ENCODE results near the gene OTUD1. TPM values are rescaled to one million over a fixed set of nuclear protein-coding genes. Genes with fewer than 3 reads are reported as not detected.

OTUD1 gene
- total and polyA plus RNA-seq, 10 of the 15 experiments (the other 5 are each of a cell fraction or from before 2014, with no cell fraction given) = 0.18 to 1.6 (median 0.63) TPM; not detected in 1

- H3K9me3 ChIP-seq (replicated peaks; ENCODE audit: control insufficient read depth, insufficient read depth, low read length) = no peaks in the 10 kb centered on the region
- no peak overlapping the region for H2AFZ ChIP-seq (ENCODE audit: control insufficient read depth, low read depth, low read length)
- H3K9ac ChIP-seq (ENCODE audit: control insufficient read depth, insufficient read depth, low read length) = no peak overlapping the region
- ChIA-PET RAD21 (ENCODE audit: unreplicated experiment) (interaction anchor here (0.6 kb wide), 1 partner anchor 1214 kb away, joined by 3 read pairs; no protein-coding TSS in a partner anchor), CTCF (no interaction called here), POLR2A (interaction anchor here (0.7 kb wide), 1 partner anchor 1785 kb away, joined by 8 read pairs; no protein-coding TSS in a partner anchor), SMC1A (ENCODE audit: uncharacterized antibody, unreplicated experiment) (interaction anchor here (1.0 kb wide), 1 partner anchor 77 kb away, joined by 3 read pairs; no protein-coding TSS in a partner anchor)
- FAIRE-seq (no peak), ATAC-seq (no peak), DNase-seq (ENCODE audit: low read depth, low spot score) (no peak)
- BruUV-seq (replicated peaks) = no TSS peak
- H3K27ac ChIP-seq (ENCODE audit: control insufficient read depth, insufficient read depth) = no peak overlapping the region
- no peak for TF ChIP-seq IKZF2 (IDR thresholded peaks at IDR 0.05)
- no peaks in the 10 kb centered on the region for H4K20me1 ChIP-seq (ENCODE audit: control insufficient read depth, insufficient read depth)
- H3K4me3 ChIP-seq = no peak overlapping the region
- WGBS (ENCODE audit: insufficient coverage, insufficient replicate concordance, low lambda C conversion rate, missing lambda C conversion rate) = 70% methylated on average over 6 of the region's 7 CpGs
- no peaks in the 10 kb centered on the region for H3K36me3 ChIP-seq (ENCODE audit: control insufficient read depth in 2 of 2, insufficient read depth in 2 of 2, low read length in 1 of 2)
- no peak overlapping the region for H3K4me2 ChIP-seq (ENCODE audit: control insufficient read depth, insufficient read depth)
- intact Hi-C loops (cut with micrococcal nuclease; ENCODE audit: unreplicated experiment) (no loop called here), in situ Hi-C loops (cut with MboI) (no loop called here)
- H3K27me3 ChIP-seq (replicated peaks in 1 of 2; ENCODE audit: control insufficient read depth in 2 of 2, insufficient read depth in 2 of 2, low read length in 1 of 2) = no peaks in the 10 kb centered on the region; a peak in 1 of 4 replicates
- H3K79me2 ChIP-seq (ENCODE audit: control insufficient read depth, insufficient read depth, low read length) = no peaks in the 10 kb centered on the region
- peaks cover under 1% of the 10 kb centered on the region; the same call in 1 of the 2 replicates for H3K4me1 ChIP-seq (ENCODE audit: control insufficient read depth, insufficient read depth, low read length)
Measured at GRCh38 chr10:23419655-23420329, 19.1 kb upstream of the OTUD1 start.

GRCh38 chr10:23421397-23421796 is 17.5 kb upstream of the OTUD1 start:
- FAIRE-seq = no peak
- no peaks in the 10 kb centered on the region for H3K9me3 ChIP-seq (replicated peaks; ENCODE audit: control insufficient read depth, insufficient read depth, low read length)
- in situ Hi-C loops (cut with MboI) (no loop called here), intact Hi-C loops (cut with micrococcal nuclease; ENCODE audit: unreplicated experiment) (no loop called here)
- CTCF ChIA-PET = no interaction called here
- no peaks in the 10 kb centered on the region for H3K79me2 ChIP-seq (ENCODE audit: control insufficient read depth, insufficient read depth, low read length)
- 0% methylated on average over 1 of the region's 1 CpG for WGBS (ENCODE audit: insufficient coverage, insufficient replicate concordance, low lambda C conversion rate, missing lambda C conversion rate)
- H3K4me1 ChIP-seq (ENCODE audit: control insufficient read depth, insufficient read depth, low read length) = no peaks in the 10 kb centered on the region
- no peak overlapping the region for H3K9ac ChIP-seq (ENCODE audit: control insufficient read depth, insufficient read depth, low read length)
- H4K20me1 ChIP-seq (ENCODE audit: control insufficient read depth, insufficient read depth) = no peaks in the 10 kb centered on the region
- no TSS peak for BruUV-seq (replicated peaks)
- POLR2A ChIA-PET = no interaction called here
- no peaks in the 10 kb centered on the region; a peak in 1 of 4 replicates for H3K27me3 ChIP-seq (replicated peaks in 1 of 2; ENCODE audit: control insufficient read depth in 2 of 2, insufficient read depth in 2 of 2, low read length in 1 of 2)
- RAD21 ChIA-PET (ENCODE audit: unreplicated experiment) = no interaction called here
- no peak overlapping the region for H3K4me3 ChIP-seq
- no peaks in the 10 kb centered on the region for H3K36me3 ChIP-seq (ENCODE audit: control insufficient read depth in 2 of 2, insufficient read depth in 2 of 2, low read length in 1 of 2)
- H3K27ac ChIP-seq (ENCODE audit: control insufficient read depth, insufficient read depth) = no peak overlapping the region
- SMC1A ChIA-PET (ENCODE audit: uncharacterized antibody, unreplicated experiment) = interaction anchor here (0.7 kb wide), 1 partner anchor 64 kb away, joined by 3 read pairs; no protein-coding TSS in a partner anchor
- no peak for DNase-seq (ENCODE audit: low read depth, low spot score)
- ATAC-seq = no peak
- no peak overlapping the region for H3K4me2 ChIP-seq (ENCODE audit: control insufficient read depth, insufficient read depth)
- no peak overlapping the region for H2AFZ ChIP-seq (ENCODE audit: control insufficient read depth, low read depth, low read length)
- TF ChIP-seq ZSCAN29 (IDR thresholded peaks at IDR 0.05) (no peak), NFIC (IDR thresholded peaks at IDR 0.05; ENCODE audit: low read depth, low read length) (no peak), CBFB (IDR thresholded peaks at IDR 0.05; ENCODE audit: low read depth) (no peak), SUPT20H (IDR thresholded peaks at IDR 0.05; ENCODE audit: borderline replicate concordance, control insufficient read depth, low read depth, low read length) (no peak), POLR2AphosphoS5 (IDR thresholded peaks at IDR 0.05; ENCODE audit: low read length) (no peak), TAF1 (IDR thresholded peaks at IDR 0.05; ENCODE audit: borderline replicate concordance, low read depth, low read length) (no peak), LARP7 (IDR thresholded peaks at IDR 0.05) (no peak), RELA (IDR thresholded peaks at IDR 0.05; ENCODE audit: borderline replicate concordance, partially characterized antibody) (no peak), USF1 (IDR thresholded peaks at IDR 0.05; ENCODE audit: borderline replicate concordance, extremely low read length, insufficient read depth, low read depth, low read length) (no peak), ZBTB40 (IDR thresholded peaks at IDR 0.05; ENCODE audit: borderline replicate concordance) (no peak)

Measured in GM12878 (cell line).